H9 (cell line): ENCODE measurements around the gene SCRG1. TPM values are rescaled to one million over a fixed set of nuclear protein-coding genes. Genes with fewer than 3 reads are reported as not detected.
A peak's percentile ranks its signal among the peaks of the same experiment; 100 is the strongest.

Experiments
- DNase-seq: peaks from one replicate; pipeline ENCODE4 v3.0.0-alpha.2; 2017
- H2AFZ ChIP-seq: one replicate; pipeline ENCODE4 v1.6.1; 2013; ENCODE audit warnings: mild to moderate bottlenecking, low read length, control low read depth, moderate library complexity
- H2AK5ac ChIP-seq: 2 replicates; pipeline ENCODE4 v1.6.1; 2013; ENCODE audit warnings: low read length, control low read depth, mixed read lengths; ENCODE audit not compliant: insufficient read length
- H2BK120ac ChIP-seq: one replicate; pipeline ENCODE4 v1.6.1; 2013; ENCODE audit warnings: low read depth, mild to moderate bottlenecking, low read length, control low read depth, inconsistent platforms; ENCODE audit not compliant: poor library complexity, severe bottlenecking
- H2BK12ac ChIP-seq: 2 replicates; pipeline ENCODE4 v1.6.1; 2013; ENCODE audit warnings: low read length, control low read depth, mixed read lengths, low read depth; ENCODE audit not compliant: insufficient read length
- H2BK15ac ChIP-seq: 2 replicates; pipeline ENCODE4 v1.6.1; 2013; ENCODE audit warnings: low read depth, low read length, control low read depth
- H2BK20ac ChIP-seq: one replicate; pipeline ENCODE4 v1.6.1; 2013; ENCODE audit warnings: low read depth, mild to moderate bottlenecking, low read length, control low read depth, inconsistent platforms; ENCODE audit not compliant: poor library complexity, severe bottlenecking
- H2BK5ac ChIP-seq: 2 replicates; pipeline ENCODE4 v1.6.1; 2013; ENCODE audit warnings: low read length, control low read depth, mixed read lengths; ENCODE audit not compliant: insufficient read length
- H3K14ac ChIP-seq: 2 replicates; pipeline ENCODE4 v1.6.1; 2013; ENCODE audit warnings: low read length, control low read depth; ENCODE audit not compliant: insufficient read depth
- H3K18ac ChIP-seq: 2 replicates; pipeline ENCODE4 v1.6.1; 2013; ENCODE audit warnings: low read depth, mild to moderate bottlenecking, mixed read lengths, low read length, control low read depth; ENCODE audit not compliant: insufficient read length
- H3K23ac ChIP-seq: 2 replicates; pipeline ENCODE4 v1.6.1; 2013; ENCODE audit warnings: low read length, control low read depth, mixed read lengths, low read depth; ENCODE audit not compliant: insufficient read length
- H3K23me2 ChIP-seq: 2 replicates; pipeline ENCODE4 v1.6.1; 2013; ENCODE audit warnings: low read depth, mild to moderate bottlenecking, mixed read lengths, low read length, control low read depth; ENCODE audit not compliant: insufficient read length, poor library complexity, severe bottlenecking
- H3K27ac ChIP-seq: 2 replicates; pipeline ENCODE4 v1.5.1; 2013; ENCODE audit warnings: low read length, control low read depth, mixed read lengths, low read depth; ENCODE audit not compliant: insufficient read length
- H3K27me3 ChIP-seq: 2 replicates; pipeline ENCODE4 v1.6.1; 2013; ENCODE audit warnings: low read length, control low read depth, inconsistent platforms; ENCODE audit not compliant: insufficient read depth
- H3K4ac ChIP-seq: 2 replicates; pipeline ENCODE4 v1.6.1; 2013; ENCODE audit warnings: low read depth, mild to moderate bottlenecking, control low read depth, inconsistent platforms, low read length, moderate library complexity
- H3K4me1 ChIP-seq: 2 replicates; pipeline ENCODE4 v1.6.1; 2013; ENCODE audit warnings: low read length, control low read depth, inconsistent platforms; ENCODE audit not compliant: insufficient read depth
- H3K4me2 ChIP-seq: 2 replicates; pipeline ENCODE4 v1.6.1; 2013; ENCODE audit warnings: low read length, control low read depth, mixed read lengths; ENCODE audit not compliant: insufficient read length, insufficient read depth
- H3K56ac ChIP-seq: 2 replicates; pipeline ENCODE4 v1.6.1; 2013; ENCODE audit warnings: low read depth, mild to moderate bottlenecking, mixed read lengths, low read length, control low read depth; ENCODE audit not compliant: insufficient read length
- H3K79me1 ChIP-seq: 2 replicates; pipeline ENCODE4 v1.6.1; 2013; ENCODE audit warnings: low read depth, mild to moderate bottlenecking, moderate library complexity, low read length, control low read depth, inconsistent platforms; ENCODE audit not compliant: insufficient read depth, poor library complexity, severe bottlenecking
- H3K79me2 ChIP-seq: 2 replicates; pipeline ENCODE4 v1.6.1; 2013; ENCODE audit warnings: low read length, control low read depth, inconsistent platforms; ENCODE audit not compliant: insufficient read depth
- H3K9ac ChIP-seq: 2 replicates; pipeline ENCODE4 v1.6.1; 2013; ENCODE audit warnings: low read length, control low read depth, mixed read lengths; ENCODE audit not compliant: insufficient read length; ENCODE audit errors: extremely low read depth
- H3K9me3 ChIP-seq: one replicate; pipeline ENCODE4 v1.6.1; 2013; ENCODE audit warnings: low read depth, low read length, inconsistent platforms; ENCODE audit not compliant: control insufficient read depth
- H3T11ph ChIP-seq: one replicate; pipeline ENCODE4 v1.6.1; 2013; ENCODE audit warnings: mild to moderate bottlenecking, low read length, control low read depth, inconsistent platforms
- H4K20me1 ChIP-seq: one replicate; pipeline ENCODE4 v1.6.1; 2013; ENCODE audit not compliant: control insufficient read depth, insufficient read length, insufficient read depth
- H4K5ac ChIP-seq: 2 replicates; pipeline ENCODE4 v1.6.1; 2013; ENCODE audit warnings: low read depth, mild to moderate bottlenecking, mixed read lengths, low read length, control low read depth; ENCODE audit not compliant: insufficient read length
- H4K8ac ChIP-seq: replicated peaks from 2 replicates; pipeline ENCODE4 v1.6.1; 2013; ENCODE audit warnings: low read length, control low read depth, mixed read lengths, low read depth; ENCODE audit not compliant: insufficient read length
- H4K91ac ChIP-seq: 2 replicates; pipeline ENCODE4 v1.6.1; 2013; ENCODE audit warnings: low read depth, mild to moderate bottlenecking, moderate library complexity, mixed read lengths, low read length, control low read depth; ENCODE audit not compliant: insufficient read length
- H3K27ac Mint-ChIP-seq, 3 experiments: 2 replicates in 2 of 3; 3 replicates in 1 of 3; pipeline ENCODE4 v1.8.0; 2020 to 2021; ENCODE audit warnings: mixed read lengths in 3 of 3, mild to moderate bottlenecking in 1 of 3, moderate library complexity in 1 of 3
- H3K27me3 Mint-ChIP-seq: 2 replicates; pipeline ENCODE4 v1.8.0; 2021; ENCODE audit warnings: low read depth, mild to moderate bottlenecking, moderate library complexity, mixed read lengths
- H3K36me3 Mint-ChIP-seq, 3 experiments: 2 replicates in 2 of 3; 3 replicates in 1 of 3; pipeline ENCODE4 v1.8.0; 2020 to 2021; ENCODE audit warnings: low read depth in 3 of 3, mixed read lengths in 3 of 3; ENCODE audit not compliant: insufficient read depth in 1 of 3
- H3K4me1 Mint-ChIP-seq, 2 experiments: 2 replicates each; pipeline ENCODE4 v1.8.0; 2020; ENCODE audit warnings: mixed read lengths in 2 of 2
- H3K4me3 Mint-ChIP-seq, 2 experiments: 2 replicates in 1 of 2; 3 replicates in 1 of 2; pipeline ENCODE4 v1.8.0; 2020 to 2021; ENCODE audit warnings: mild to moderate bottlenecking in 2 of 2, mixed read lengths in 2 of 2, moderate library complexity in 1 of 2
- H3K9me3 Mint-ChIP-seq, 2 experiments: 2 replicates in 1 of 2; 3 replicates in 1 of 2; pipeline ENCODE4 v1.8.0; 2020; ENCODE audit warnings: mild to moderate bottlenecking in 2 of 2, mixed read lengths in 2 of 2, moderate library complexity in 1 of 2
- CTCF ChIP-seq: fragments of 200-600 bp; sonication (generic); conservative IDR thresholded peaks from 3 replicates; pipeline ENCODE4 v1.8.0; 2021; ENCODE audit warnings: antibody characterized with exemption, mild to moderate bottlenecking
- WGBS: extraction: QIAGEN DNeasy Blood & Tissue Kit; methylation state at CpG from one replicate; pipeline ENCODE4 v1.1.7; 2013; ENCODE audit warnings: missing lambda C conversion rate, low lambda C conversion rate, mixed read lengths; ENCODE audit not compliant: insufficient read length; ENCODE audit errors: extremely low coverage; 5-methylcytosine and 5-hydroxymethylcytosine counted together
- total RNA-seq: library from RNA; stranded (reverse); gene quantifications from 2 replicates; pipeline ENCODE4 v1.2.1, GENCODE V29; 2021

Gene SCRG1
- total RNA-seq, 1 experiment from 2014 or later, result not detected

- Histone ChIP-seq H3K14ac (no peak overlapping the region), H3K79me1 (no peaks in the 10 kb centered on the region), H4K5ac (no peak overlapping the region), H2BK15ac (no peak overlapping the region), H3K18ac (no peak overlapping the region), H4K20me1 (no peaks in the 10 kb centered on the region), H3K27ac (peak overlapping the region; percentile 56), H2BK12ac (no peak overlapping the region), H2BK120ac (no peak overlapping the region), H2AFZ (no peak overlapping the region), H3K9ac (no peak overlapping the region), H2BK5ac (no peak overlapping the region), H3K23me2 (no peaks in the 10 kb centered on the region), H3K56ac (no peak overlapping the region), H4K91ac (no peak overlapping the region), H2BK20ac (no peak overlapping the region), H3K9me3 (no peaks in the 10 kb centered on the region), H3K4me2 (no peak overlapping the region), H3K27me3 (no peaks in the 10 kb centered on the region), H3K4ac (no peak overlapping the region), H3K23ac (no peak overlapping the region), H3K79me2 (no peaks in the 10 kb centered on the region), H3K4me1 (no peaks in the 10 kb centered on the region), H3T11ph (no peak overlapping the region), H2AK5ac (no peak overlapping the region), H4K8ac (no peak overlapping the region)
- H3K9me3 Mint-ChIP-seq, result no peaks in the 10 kb centered on the region
- WGBS, result no CpG with 5 or more reads among the region's 1 CpG
- peaks cover 18 to 24% of the 10 kb centered on the region in 2 experiments for H3K4me1 Mint-ChIP-seq
- DNase-seq, result no peak
- no peak overlapping the region for H3K4me3 Mint-ChIP-seq
- no peaks in the 10 kb centered on the region for H3K27me3 Mint-ChIP-seq
- TF ChIP-seq CTCF, result 0 out of 3 replicates have a peak, but pooled peaks have one; percentile 10
- H3K27ac Mint-ChIP-seq, result peak overlapping the region in 2 of 3 experiments; percentile 3 to 72; a peak in 3 of 7 replicates
- no peaks in the 10 kb centered on the region; a peak in 2 of 7 replicates for H3K36me3 Mint-ChIP-seq
These were observed 17.3 kb downstream of the SCRG1 start for GRCh38 chr4:173381610-173382009.
